Stimulated activated memory B cell treated with anti-CD40 and anti-IgM and Interleukin-4, amounts not matched to agents 10 μg/mL and 1 μg/mL and 100 μg/mL, for 72 hours (primary cell): ENCODE measurements around the gene USP22.
A peak's percentile ranks its signal among the peaks of the same experiment; 100 is the strongest.

Experiments
- ATAC-seq: fragments of 150-1000 bp; cut with Tn5 transposase; 2 replicates; pipeline ENCODE4 v1.10.0; 2021
- H3K27ac Mint-ChIP-seq: one replicate; pipeline ENCODE4 v1.8.0; 2022; ENCODE audit warnings: mild to moderate bottlenecking, mixed read lengths
- H3K27me3 Mint-ChIP-seq: one replicate; pipeline ENCODE4 v1.8.0; 2022; ENCODE audit warnings: mixed read lengths
- H3K36me3 Mint-ChIP-seq: one replicate; pipeline ENCODE4 v1.8.0; 2022; ENCODE audit warnings: mixed read lengths
- H3K4me1 Mint-ChIP-seq: one replicate; pipeline ENCODE4 v1.8.0; 2022; ENCODE audit warnings: mixed read lengths
- H3K4me3 Mint-ChIP-seq: one replicate; pipeline ENCODE4 v1.8.0; 2022; ENCODE audit warnings: mild to moderate bottlenecking, moderate library complexity, mixed read lengths
- H3K9me3 Mint-ChIP-seq: one replicate; pipeline ENCODE4 v1.8.0; 2022; ENCODE audit warnings: mixed read lengths

Gene USP22

GRCh38 chr17:21017861-21018260, 24.9 kb downstream of the USP22 start:
- H3K27me3 Mint-ChIP-seq, result no peaks in the 10 kb centered on the region
- H3K36me3 Mint-ChIP-seq, result peaks cover 74% of the 10 kb centered on the region
- no peak for ATAC-seq
- peaks cover 32% of the 10 kb centered on the region for H3K4me1 Mint-ChIP-seq
- no peaks in the 10 kb centered on the region for H3K9me3 Mint-ChIP-seq
- H3K27ac Mint-ChIP-seq, result no peak overlapping the region
- H3K4me3 Mint-ChIP-seq, result no peak overlapping the region

GRCh38 chr17:21017256-21017655, 25.6 kb downstream of the USP22 start:
- H3K9me3 Mint-ChIP-seq, result no peaks in the 10 kb centered on the region
- ATAC-seq, result no peak
- no peaks in the 10 kb centered on the region for H3K27me3 Mint-ChIP-seq
- no peak overlapping the region for H3K27ac Mint-ChIP-seq
- H3K36me3 Mint-ChIP-seq, result peaks cover 77% of the 10 kb centered on the region
- H3K4me3 Mint-ChIP-seq, result no peak overlapping the region
- H3K4me1 Mint-ChIP-seq, result peaks cover 28% of the 10 kb centered on the region

- Mint-ChIP-seq H3K4me3 (no peak overlapping the region), H3K9me3 (no peaks in the 10 kb centered on the region), H3K36me3 (peaks cover 81% of the 10 kb centered on the region)
Observed at GRCh38 chr17:21016826-21017225, 26.0 kb downstream of the USP22 start.

GRCh38 chr17:21015564-21015963, 27.2 kb downstream of the USP22 start:
- H3K4me1 Mint-ChIP-seq, result peaks cover 23% of the 10 kb centered on the region
- ATAC-seq, result no peak
- H3K27ac Mint-ChIP-seq, result no peak overlapping the region
- H3K36me3 Mint-ChIP-seq, result peaks cover 90% of the 10 kb centered on the region
- H3K9me3 Mint-ChIP-seq, result no peaks in the 10 kb centered on the region
- H3K27me3 Mint-ChIP-seq, result no peaks in the 10 kb centered on the region
- no peak overlapping the region for H3K4me3 Mint-ChIP-seq

More at GRCh38 chr17:21016826-21017225, 26.0 kb downstream of the USP22 start:
- no peak overlapping the region for H3K27ac Mint-ChIP-seq
- H3K27me3 Mint-ChIP-seq, result no peaks in the 10 kb centered on the region
- no peak for ATAC-seq
- H3K4me1 Mint-ChIP-seq, result peaks cover 28% of the 10 kb centered on the region

- ATAC-seq, result no peak
- no peaks in the 10 kb centered on the region for H3K9me3 Mint-ChIP-seq
- H3K27ac Mint-ChIP-seq, result peak overlapping the region; percentile 22
- H3K4me3 Mint-ChIP-seq, result no peak overlapping the region
- H3K4me1 Mint-ChIP-seq, result peaks cover 17% of the 10 kb centered on the region
- no peaks in the 10 kb centered on the region for H3K27me3 Mint-ChIP-seq
- peaks cover 84% of the 10 kb centered on the region for H3K36me3 Mint-ChIP-seq
Observed at GRCh38 chr17:21014498-21014897, 28.3 kb downstream of the USP22 start.

GRCh38 chr17:21013983-21014382, 28.8 kb downstream of the USP22 start:
- Mint-ChIP-seq H3K27me3 (no peaks in the 10 kb centered on the region), H3K4me3 (no peak overlapping the region), H3K9me3 (no peaks in the 10 kb centered on the region), H3K36me3 (peaks cover 84% of the 10 kb centered on the region), H3K27ac (peak overlapping the region; percentile 22), H3K4me1 (peaks cover 17% of the 10 kb centered on the region)
- ATAC-seq, result no peak

- no peaks in the 10 kb centered on the region for H3K27me3 Mint-ChIP-seq
- H3K4me1 Mint-ChIP-seq, result peaks cover 17% of the 10 kb centered on the region
- peaks cover 82% of the 10 kb centered on the region for H3K36me3 Mint-ChIP-seq
- H3K27ac Mint-ChIP-seq, result no peak overlapping the region
- H3K9me3 Mint-ChIP-seq, result no peaks in the 10 kb centered on the region
- peak overlapping the region; percentile 44 for H3K4me3 Mint-ChIP-seq
- ATAC-seq, result no peak
Observed at GRCh38 chr17:21012736-21013135, 30.1 kb downstream of the USP22 start.

GRCh38 chr17:21010705-21011596, 31.9 kb downstream of the USP22 start:
- Mint-ChIP-seq H3K36me3 (peaks cover 82% of the 10 kb centered on the region), H3K9me3 (no peaks in the 10 kb centered on the region), H3K4me1 (peaks cover 10% of the 10 kb centered on the region), H3K27ac (peak overlapping the region; percentile 81), H3K4me3 (peak overlapping the region; percentile 50), H3K27me3 (no peaks in the 10 kb centered on the region)
- peak; percentile 78 for ATAC-seq

- Mint-ChIP-seq H3K4me3 (no peak overlapping the region), H3K9me3 (no peaks in the 10 kb centered on the region), H3K4me1 (peaks cover 10% of the 10 kb centered on the region), H3K36me3 (peaks cover 83% of the 10 kb centered on the region), H3K27me3 (no peaks in the 10 kb centered on the region), H3K27ac (no peak overlapping the region)
- ATAC-seq, result no peak
Observed at GRCh38 chr17:21008992-21009671, 33.7 kb downstream of the USP22 start.

GRCh38 chr17:21008160-21008915, 34.5 kb downstream of the USP22 start:
- Mint-ChIP-seq H3K9me3 (no peaks in the 10 kb centered on the region), H3K4me3 (no peak overlapping the region), H3K4me1 (peaks cover 10% of the 10 kb centered on the region), H3K27ac (no peak overlapping the region), H3K27me3 (no peaks in the 10 kb centered on the region), H3K36me3 (peaks cover 79% of the 10 kb centered on the region)
- no peak for ATAC-seq

- ATAC-seq, result no peak
- Mint-ChIP-seq H3K27ac (no peak overlapping the region), H3K4me1 (peaks cover 10% of the 10 kb centered on the region), H3K4me3 (no peak overlapping the region), H3K9me3 (no peaks in the 10 kb centered on the region), H3K27me3 (no peaks in the 10 kb centered on the region), H3K36me3 (peaks cover 79% of the 10 kb centered on the region)
Observed at GRCh38 chr17:21007646-21008045, 35.2 kb downstream of the USP22 start.

- peaks cover 5% of the 10 kb centered on the region for H3K4me1 Mint-ChIP-seq
- peaks cover 70% of the 10 kb centered on the region for H3K36me3 Mint-ChIP-seq
- H3K27me3 Mint-ChIP-seq, result no peaks in the 10 kb centered on the region
- no peak overlapping the region for H3K4me3 Mint-ChIP-seq
- H3K27ac Mint-ChIP-seq, result no peak overlapping the region
- ATAC-seq, result no peak
- no peaks in the 10 kb centered on the region for H3K9me3 Mint-ChIP-seq
Observed at GRCh38 chr17:21005803-21006202, 37.0 kb downstream of the USP22 start.

GRCh38 chr17:21005367-21005766, 37.4 kb downstream of the USP22 start:
- ATAC-seq, result no peak
- H3K4me3 Mint-ChIP-seq, result no peak overlapping the region
- no peaks in the 10 kb centered on the region for H3K27me3 Mint-ChIP-seq
- H3K4me1 Mint-ChIP-seq, result peaks cover under 1% of the 10 kb centered on the region
- peaks cover 68% of the 10 kb centered on the region for H3K36me3 Mint-ChIP-seq
- no peaks in the 10 kb centered on the region for H3K9me3 Mint-ChIP-seq
- no peak overlapping the region for H3K27ac Mint-ChIP-seq

GRCh38 chr17:21004016-21004930, 38.5 kb downstream of the USP22 start:
- Mint-ChIP-seq H3K27ac (no peak overlapping the region), H3K36me3 (peaks cover 71% of the 10 kb centered on the region), H3K27me3 (no peaks in the 10 kb centered on the region), H3K4me1 (peaks cover 3% of the 10 kb centered on the region), H3K4me3 (no peak overlapping the region), H3K9me3 (no peaks in the 10 kb centered on the region)
- no peak for ATAC-seq
